K562 (cell line): ENCODE data around the gene MCU. TPM values are rescaled to one million over a fixed set of nuclear protein-coding genes. Genes with fewer than 3 reads are reported as not detected.

ENCODE experiments used
- NBN ChIP-seq: fragments of 450-650 bp; IDR thresholded peaks from 2 replicates; pipeline ENCODE4 v1.6.1; 2016; ENCODE audit warnings: low read depth, mild to moderate bottlenecking
- NR2C1 ChIP-seq, 2 experiments: fragments of 450-650 bp; IDR thresholded peaks; 2 replicates each; pipeline ENCODE4 v1.6.1; 2017; ENCODE audit warnings: mild to moderate bottlenecking in 2 of 2, antibody characterized with exemption in 1 of 2, inconsistent platforms in 1 of 2, missing compliant biosample characterization in 1 of 2, missing genetic modification characterization in 1 of 2
- POLR3G ChIP-seq: IDR thresholded peaks from 2 replicates; pipeline ENCODE4 v1.6.1; 2011; ENCODE audit not compliant: insufficient read length, insufficient replicate concordance; ENCODE audit errors: extremely low read depth
- TARDBP ChIP-seq: fragments of 450-650 bp; IDR thresholded peaks from 2 replicates; pipeline ENCODE4 v1.6.1; 2016
- TCF3 ChIP-seq: sonication (generic); formaldehyde crosslinking; IDR thresholded peaks from 2 replicates; pipeline ENCODE4 v1.4.0; 2020; ENCODE audit warnings: mild to moderate bottlenecking, missing genetic modification reagents
- ZBTB17 ChIP-seq: fragments of 450-650 bp; formaldehyde crosslinking; IDR thresholded peaks from 2 replicates; pipeline ENCODE4 v1.4.0; 2020; ENCODE audit warnings: mild to moderate bottlenecking
- ZNF175 ChIP-seq: fragments of 200-800 bp; sonication (Bioruptor generic); IDR thresholded peaks from 2 replicates; pipeline ENCODE4 v1.6.1; 2016; ENCODE audit warnings: low read depth, mild to moderate bottlenecking, missing genetic modification characterization, missing compliant biosample characterization
- ZNF77 ChIP-seq: fragments of 250-450 bp; sonication (Bioruptor Pico); IDR thresholded peaks from 2 replicates; pipeline ENCODE4 v1.5.0; 2020
- polyA plus RNA-seq, 8 experiments: library from polyadenylated mRNA; depleted of rRNA in 4 of 8; stranded (reverse) in 5 of 8; unstranded in 3 of 8; fragments of >200 nt; fragmentation: Nextera tagmentation in 2 of 8; fragmentation: Illumina TruSeq in 1 of 8; extraction: Ambion mirVana in 2 of 8; extraction: Trizol in 1 of 8; gene quantifications; 2 replicates each; pipeline versions ENCODE4 v1.2.1 to v1.2.3, GENCODE V29; 2011 to 2014; ENCODE audit warnings: inconsistent platforms in 1 of 8, missing spikeins in 1 of 8
- total RNA-seq, 7 experiments: library from RNA; depleted of rRNA in 6 of 7; stranded (reverse); fragments of >200 nt in 6 of 7; fragmentation: Illumina TruSeq in 2 of 7; extraction: Trizol in 2 of 7; gene quantifications; 2 replicates each; pipeline versions ENCODE4 v1.2.1 to v1.2.3, GENCODE V29; 2011 to 2021; ENCODE audit warnings: low replicate concordance in 1 of 7
- TF ChIP-seq, protein P1 (sequence below): fragments of 450-650 bp; formaldehyde crosslinking; IDR thresholded peaks from 2 replicates; pipeline ENCODE4 v1.4.0; 2020; ENCODE audit warnings: mild to moderate bottlenecking, moderate library complexity
- TF ChIP-seq, protein P2 (sequence below): sonication (generic); formaldehyde crosslinking; IDR thresholded peaks from 2 replicates; pipeline ENCODE4 v1.5.0; 2020; ENCODE audit warnings: missing genetic modification reagents
- TF ChIP-seq, protein P3 (sequence below): fragments of 250-450 bp; sonication (Bioruptor Pico); IDR thresholded peaks from 2 replicates; pipeline ENCODE4 v1.8.0; 2022; ENCODE audit warnings: inconsistent platforms
- TF ChIP-seq, protein P4 (sequence below), 2 experiments: fragments of 150-350 bp in 1 of 2; IDR thresholded peaks; 2 replicates each; pipeline ENCODE4 v1.6.1; 2012 to 2016; ENCODE audit warnings: low read depth in 2 of 2, low read length in 2 of 2, mild to moderate bottlenecking in 1 of 2, moderate library complexity in 1 of 2
- TF ChIP-seq, protein P5 (sequence below): sonication (generic); formaldehyde crosslinking; IDR thresholded peaks from 2 replicates; pipeline ENCODE4 v1.8.0; 2022; ENCODE audit warnings: missing genetic modification reagents, mild to moderate bottlenecking, moderate library complexity, borderline replicate concordance

Gene MCU
- total and polyA plus RNA-seq, 9 of the 15 experiments (the other 6 are each of a cell fraction or from before 2014, with no cell fraction given) = 8.2 to 88.8 (median 21.3) TPM

DNA sequence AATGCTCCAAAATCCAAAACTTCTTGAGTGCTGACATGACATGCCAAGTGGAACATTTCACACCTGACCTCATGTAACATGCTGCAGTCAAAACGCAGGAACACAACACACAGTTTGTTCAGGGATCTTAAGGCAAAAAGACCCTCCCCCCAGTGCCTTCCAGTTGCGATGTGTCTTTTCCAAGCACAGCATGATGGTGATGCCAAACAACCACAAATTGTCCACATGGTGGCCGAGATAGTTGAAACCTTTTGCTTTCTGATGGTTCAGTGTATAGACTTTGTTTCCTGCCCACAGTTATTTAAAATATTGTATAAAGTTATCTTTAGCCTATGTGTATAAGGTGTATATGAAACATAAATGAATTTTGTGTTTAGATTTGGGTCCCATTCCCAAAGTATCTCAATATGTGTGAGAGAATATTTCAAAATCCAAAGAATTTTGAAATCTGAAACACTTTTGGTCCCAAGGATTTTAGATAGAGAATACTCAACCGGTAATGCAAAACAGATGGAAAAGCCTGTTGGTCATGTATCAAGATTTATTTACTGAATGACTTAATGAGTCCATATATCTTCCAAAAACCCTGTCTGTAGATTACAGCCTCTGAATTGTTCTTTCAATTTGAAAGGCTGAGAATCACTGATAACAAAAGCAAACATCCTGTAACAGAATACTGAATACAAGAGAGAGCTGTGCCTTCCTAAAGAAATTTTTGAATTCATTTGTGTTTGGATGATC, 108.2 kb downstream of the MCU start (continued):
- TF ChIP-seq, protein P1, sequence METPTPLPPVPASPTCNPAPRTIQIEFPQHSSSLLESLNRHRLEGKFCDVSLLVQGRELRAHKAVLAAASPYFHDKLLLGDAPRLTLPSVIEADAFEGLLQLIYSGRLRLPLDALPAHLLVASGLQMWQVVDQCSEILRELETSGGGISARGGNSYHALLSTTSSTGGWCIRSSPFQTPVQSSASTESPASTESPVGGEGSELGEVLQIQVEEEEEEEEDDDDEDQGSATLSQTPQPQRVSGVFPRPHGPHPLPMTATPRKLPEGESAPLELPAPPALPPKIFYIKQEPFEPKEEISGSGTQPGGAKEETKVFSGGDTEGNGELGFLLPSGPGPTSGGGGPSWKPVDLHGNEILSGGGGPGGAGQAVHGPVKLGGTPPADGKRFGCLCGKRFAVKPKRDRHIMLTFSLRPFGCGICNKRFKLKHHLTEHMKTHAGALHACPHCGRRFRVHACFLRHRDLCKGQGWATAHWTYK (CRISPR knock-in tag) = no peak
- TF ChIP-seq ZNF77 (CRISPR knock-in tag) (no peak), NR2C1 (IDR thresholded peaks at IDR 0.05) (no peak), NR2C1 (tag; IDR thresholded peaks at IDR 0.05) (no peak), NBN (peak; percentile 36; the same call in 1 of the 2 replicates), TARDBP (peak; percentile 37; the same call in 1 of the 2 replicates), ZBTB17 (CRISPR knock-in tag) (no peak), TCF3 (peak; percentile 78), POLR3G (no peak), ZNF175 (peak; percentile 64; the same call in 1 of the 2 replicates)
- TF ChIP-seq, protein P2, sequence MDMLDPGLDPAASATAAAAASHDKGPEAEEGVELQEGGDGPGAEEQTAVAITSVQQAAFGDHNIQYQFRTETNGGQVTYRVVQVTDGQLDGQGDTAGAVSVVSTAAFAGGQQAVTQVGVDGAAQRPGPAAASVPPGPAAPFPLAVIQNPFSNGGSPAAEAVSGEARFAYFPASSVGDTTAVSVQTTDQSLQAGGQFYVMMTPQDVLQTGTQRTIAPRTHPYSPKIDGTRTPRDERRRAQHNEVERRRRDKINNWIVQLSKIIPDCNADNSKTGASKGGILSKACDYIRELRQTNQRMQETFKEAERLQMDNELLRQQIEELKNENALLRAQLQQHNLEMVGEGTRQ (CRISPR knock-in tag) = no peak
- TF ChIP-seq, protein P3, sequence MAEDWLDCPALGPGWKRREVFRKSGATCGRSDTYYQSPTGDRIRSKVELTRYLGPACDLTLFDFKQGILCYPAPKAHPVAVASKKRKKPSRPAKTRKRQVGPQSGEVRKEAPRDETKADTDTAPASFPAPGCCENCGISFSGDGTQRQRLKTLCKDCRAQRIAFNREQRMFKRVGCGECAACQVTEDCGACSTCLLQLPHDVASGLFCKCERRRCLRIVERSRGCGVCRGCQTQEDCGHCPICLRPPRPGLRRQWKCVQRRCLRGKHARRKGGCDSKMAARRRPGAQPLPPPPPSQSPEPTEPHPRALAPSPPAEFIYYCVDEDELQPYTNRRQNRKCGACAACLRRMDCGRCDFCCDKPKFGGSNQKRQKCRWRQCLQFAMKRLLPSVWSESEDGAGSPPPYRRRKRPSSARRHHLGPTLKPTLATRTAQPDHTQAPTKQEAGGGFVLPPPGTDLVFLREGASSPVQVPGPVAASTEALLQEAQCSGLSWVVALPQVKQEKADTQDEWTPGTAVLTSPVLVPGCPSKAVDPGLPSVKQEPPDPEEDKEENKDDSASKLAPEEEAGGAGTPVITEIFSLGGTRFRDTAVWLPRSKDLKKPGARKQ (CRISPR knock-in tag) = no peak
- TF ChIP-seq, protein P4, sequence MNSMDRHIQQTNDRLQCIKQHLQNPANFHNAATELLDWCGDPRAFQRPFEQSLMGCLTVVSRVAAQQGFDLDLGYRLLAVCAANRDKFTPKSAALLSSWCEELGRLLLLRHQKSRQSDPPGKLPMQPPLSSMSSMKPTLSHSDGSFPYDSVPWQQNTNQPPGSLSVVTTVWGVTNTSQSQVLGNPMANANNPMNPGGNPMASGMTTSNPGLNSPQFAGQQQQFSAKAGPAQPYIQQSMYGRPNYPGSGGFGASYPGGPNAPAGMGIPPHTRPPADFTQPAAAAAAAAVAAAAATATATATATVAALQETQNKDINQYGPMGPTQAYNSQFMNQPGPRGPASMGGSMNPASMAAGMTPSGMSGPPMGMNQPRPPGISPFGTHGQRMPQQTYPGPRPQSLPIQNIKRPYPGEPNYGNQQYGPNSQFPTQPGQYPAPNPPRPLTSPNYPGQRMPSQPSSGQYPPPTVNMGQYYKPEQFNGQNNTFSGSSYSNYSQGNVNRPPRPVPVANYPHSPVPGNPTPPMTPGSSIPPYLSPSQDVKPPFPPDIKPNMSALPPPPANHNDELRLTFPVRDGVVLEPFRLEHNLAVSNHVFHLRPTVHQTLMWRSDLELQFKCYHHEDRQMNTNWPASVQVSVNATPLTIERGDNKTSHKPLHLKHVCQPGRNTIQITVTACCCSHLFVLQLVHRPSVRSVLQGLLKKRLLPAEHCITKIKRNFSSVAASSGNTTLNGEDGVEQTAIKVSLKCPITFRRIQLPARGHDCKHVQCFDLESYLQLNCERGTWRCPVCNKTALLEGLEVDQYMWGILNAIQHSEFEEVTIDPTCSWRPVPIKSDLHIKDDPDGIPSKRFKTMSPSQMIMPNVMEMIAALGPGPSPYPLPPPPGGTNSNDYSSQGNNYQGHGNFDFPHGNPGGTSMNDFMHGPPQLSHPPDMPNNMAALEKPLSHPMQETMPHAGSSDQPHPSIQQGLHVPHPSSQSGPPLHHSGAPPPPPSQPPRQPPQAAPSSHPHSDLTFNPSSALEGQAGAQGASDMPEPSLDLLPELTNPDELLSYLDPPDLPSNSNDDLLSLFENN (IDR thresholded peaks at IDR 0.05; ENCODE audit: low read depth in 2 of 2, low read length in 2 of 2) = peak in 1 of 2 experiments; percentile 77; a peak in 2 of 4 replicates
- TF ChIP-seq, protein P5, sequence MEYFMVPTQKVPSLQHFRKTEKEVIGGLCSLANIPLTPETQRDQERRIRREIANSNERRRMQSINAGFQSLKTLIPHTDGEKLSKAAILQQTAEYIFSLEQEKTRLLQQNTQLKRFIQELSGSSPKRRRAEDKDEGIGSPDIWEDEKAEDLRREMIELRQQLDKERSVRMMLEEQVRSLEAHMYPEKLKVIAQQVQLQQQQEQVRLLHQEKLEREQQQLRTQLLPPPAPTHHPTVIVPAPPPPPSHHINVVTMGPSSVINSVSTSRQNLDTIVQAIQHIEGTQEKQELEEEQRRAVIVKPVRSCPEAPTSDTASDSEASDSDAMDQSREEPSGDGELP (CRISPR knock-in tag) = no peak
